Nephron progenitor cell (in vitro differentiated cells): ENCODE measurements around the gene PPM1N.

ENCODE experiments used
- DNase-seq: peaks from one replicate; pipeline ENCODE4 v3.0.0; 2021
- H3K27ac Mint-ChIP-seq: 2 replicates; pipeline ENCODE4 v1.8.0; 2021; ENCODE audit warnings: mild to moderate bottlenecking, moderate library complexity, mixed read lengths
- H3K27me3 Mint-ChIP-seq: 2 replicates; pipeline ENCODE4 v1.8.0; 2021; ENCODE audit warnings: mild to moderate bottlenecking, low read depth, mixed read lengths; ENCODE audit not compliant: poor library complexity
- H3K36me3 Mint-ChIP-seq: 2 replicates; pipeline ENCODE4 v1.8.0; 2021; ENCODE audit warnings: low read depth, mixed read lengths
- H3K4me1 Mint-ChIP-seq: 2 replicates; pipeline ENCODE4 v1.8.0; 2021; ENCODE audit warnings: mixed read lengths
- H3K4me3 Mint-ChIP-seq: 2 replicates; pipeline ENCODE4 v1.8.0; 2021; ENCODE audit warnings: mild to moderate bottlenecking, moderate library complexity, mixed read lengths
- H3K9me3 Mint-ChIP-seq: 2 replicates; pipeline ENCODE4 v1.8.0; 2021; ENCODE audit warnings: mild to moderate bottlenecking, moderate library complexity, mixed read lengths
- CTCF ChIP-seq: fragments of 200-600 bp; sonication (generic); IDR thresholded peaks from 2 replicates; pipeline ENCODE4 v1.5.0; 2021; ENCODE audit warnings: antibody characterized with exemption

Gene PPM1N

GRCh38 chr19:45518469-45518826, 20.2 kb downstream of the PPM1N start:
- H3K4me3 Mint-ChIP-seq, result no peak overlapping the region
- H3K27me3 Mint-ChIP-seq, result no peaks in the 10 kb centered on the region
- H3K36me3 Mint-ChIP-seq, result peaks cover 20% of the 10 kb centered on the region
- TF ChIP-seq CTCF, result no peak
- H3K9me3 Mint-ChIP-seq, result no peaks in the 10 kb centered on the region
- peaks cover 15% of the 10 kb centered on the region for H3K4me1 Mint-ChIP-seq
- no peak for DNase-seq
- H3K27ac Mint-ChIP-seq, result no peak overlapping the region

GRCh38 chr19:45522010-45522941, 24.0 kb downstream of the PPM1N start:
- Mint-ChIP-seq H3K27me3 (peaks cover under 1% of the 10 kb centered on the region), H3K4me1 (peaks cover 10% of the 10 kb centered on the region), H3K27ac (peak overlapping the region; percentile 54), H3K9me3 (no peaks in the 10 kb centered on the region), H3K4me3 (no peak overlapping the region), H3K36me3 (peaks cover 31% of the 10 kb centered on the region)
- no peak for DNase-seq
- TF ChIP-seq CTCF, result no peak

- no peaks in the 10 kb centered on the region for H3K9me3 Mint-ChIP-seq
- peaks cover 27% of the 10 kb centered on the region for H3K36me3 Mint-ChIP-seq
- peak; percentile 86 for TF ChIP-seq CTCF
- H3K27me3 Mint-ChIP-seq, result peaks cover 15% of the 10 kb centered on the region
- H3K27ac Mint-ChIP-seq, result peak overlapping the region; percentile 66
- no peak overlapping the region for H3K4me3 Mint-ChIP-seq
- DNase-seq, result peak; percentile 81
- peaks cover 21% of the 10 kb centered on the region for H3K4me1 Mint-ChIP-seq
Measured at GRCh38 chr19:45523642-45524256, 25.5 kb downstream of the PPM1N start.

GRCh38 chr19:45524575-45525129, 26.4 kb downstream of the PPM1N start:
- peak overlapping the region; percentile 64 for H3K27ac Mint-ChIP-seq
- TF ChIP-seq CTCF, result no peak
- H3K4me3 Mint-ChIP-seq, result no peak overlapping the region
- peaks cover 28% of the 10 kb centered on the region for H3K4me1 Mint-ChIP-seq
- peaks cover 24% of the 10 kb centered on the region for H3K27me3 Mint-ChIP-seq
- no peak for DNase-seq
- peaks cover 27% of the 10 kb centered on the region for H3K36me3 Mint-ChIP-seq
- H3K9me3 Mint-ChIP-seq, result no peaks in the 10 kb centered on the region

GRCh38 chr19:45526143-45526542, 27.9 kb downstream of the PPM1N start:
- DNase-seq, result peak; percentile 77
- Mint-ChIP-seq H3K9me3 (peaks cover 2% of the 10 kb centered on the region), H3K27ac (no peak overlapping the region), H3K27me3 (peaks cover 39% of the 10 kb centered on the region), H3K36me3 (peaks cover 21% of the 10 kb centered on the region), H3K4me1 (peaks cover 28% of the 10 kb centered on the region), H3K4me3 (no peak overlapping the region)
- TF ChIP-seq CTCF, result no peak
